ENCODE measurements around the gene AP3B1.

GRCh38 chr5:78132507-78132906 is 162.0 kb downstream of the AP3B1 start:
- no peak for TF ChIP-seq EZH2 (IDR thresholded peaks at IDR 0.05; ENCODE audit: borderline replicate concordance)
- TF ChIP-seq CTCF (IDR thresholded peaks at IDR 0.05; ENCODE audit: poor library complexity): no peak
- no peak for TF ChIP-seq EZH2phosphoT487 (IDR thresholded peaks at IDR 0.05; ENCODE audit: low read depth, severe bottlenecking, unreplicated experiment)
